Stimulated activated CD4-positive, alpha-beta T cell treated with anti-CD3 and anti-CD28 coated beads, Interleukin-12 subunit alpha, Interleukin-12 subunit beta, amount 100 ng/mL, for 4 hours (primary cell): ENCODE measurements around the gene ACO2.
"Not testable (repeated sequence)": the region's sequence is repeated elsewhere in the genome, so short reads cannot be mapped to it uniquely, and the experiment has no call there.

Experiments
- DNase-seq: peaks from one replicate; pipeline ENCODE4 v3.0.0-alpha.2; 2020

ACO2 gene

DNA sequence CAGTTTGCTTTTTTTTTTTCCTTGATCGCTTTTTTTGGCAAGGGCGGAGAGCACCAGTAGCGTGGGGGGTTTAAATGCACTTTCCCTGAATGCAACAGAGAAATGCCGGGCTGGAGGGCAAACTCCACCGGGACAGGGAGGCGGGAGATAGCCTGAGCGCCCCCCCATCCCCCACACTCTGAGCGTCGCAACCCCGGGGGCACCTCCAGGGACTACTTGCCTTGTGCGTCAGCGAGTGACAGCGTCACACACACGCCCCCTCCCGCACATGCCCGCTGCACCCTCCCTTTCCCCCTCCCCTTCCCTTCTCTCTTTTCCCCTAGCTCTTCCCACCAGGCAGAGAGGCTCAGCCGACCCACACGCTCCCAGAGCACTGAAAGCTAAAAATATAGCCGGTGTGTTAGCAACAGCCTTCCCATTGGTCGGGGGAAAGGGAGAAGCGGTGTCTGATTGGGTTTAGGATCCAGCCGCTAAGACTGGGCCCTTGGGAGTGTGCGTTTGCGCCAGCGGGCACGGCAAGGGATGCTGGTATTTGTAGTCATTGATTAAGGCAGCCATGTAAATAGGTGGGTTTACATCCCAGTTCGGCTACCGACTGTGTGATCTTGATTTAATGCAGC, 20.6 kb upstream of the ACO2 start:
- peak; percentile 79 for DNase-seq

GRCh38 chr22:41458161-41458728, 10.7 kb upstream of the ACO2 start:
- no peak for DNase-seq

GRCh38 chr22:41459431-41459830, 9.5 kb upstream of the ACO2 start:
- no peak for DNase-seq

DNA sequence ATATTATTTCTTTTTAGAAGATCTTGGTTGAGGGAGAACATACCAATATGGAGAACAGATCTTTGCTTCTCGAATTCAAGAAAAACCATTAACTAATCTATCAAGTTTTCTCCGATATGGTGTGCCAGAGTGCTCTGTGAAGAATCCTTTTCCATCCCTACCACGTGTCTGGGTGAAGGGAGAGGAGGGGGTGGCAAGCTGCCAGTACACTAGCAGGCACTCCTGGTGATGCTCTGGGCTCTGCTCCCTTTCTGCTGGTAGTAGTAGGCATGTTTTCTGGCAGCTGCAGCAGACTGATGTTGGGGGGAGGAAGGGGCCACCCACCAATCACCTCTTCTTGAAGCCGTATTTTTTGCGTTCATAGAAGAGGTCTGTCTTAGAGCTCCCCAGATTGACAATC, 8.8 kb upstream of the ACO2 start:
- DNase-seq: not testable (repeated sequence)

- DNase-seq: no peak
Measured at GRCh38 chr22:41461901-41462300, 7.0 kb upstream of the ACO2 start.

DNA sequence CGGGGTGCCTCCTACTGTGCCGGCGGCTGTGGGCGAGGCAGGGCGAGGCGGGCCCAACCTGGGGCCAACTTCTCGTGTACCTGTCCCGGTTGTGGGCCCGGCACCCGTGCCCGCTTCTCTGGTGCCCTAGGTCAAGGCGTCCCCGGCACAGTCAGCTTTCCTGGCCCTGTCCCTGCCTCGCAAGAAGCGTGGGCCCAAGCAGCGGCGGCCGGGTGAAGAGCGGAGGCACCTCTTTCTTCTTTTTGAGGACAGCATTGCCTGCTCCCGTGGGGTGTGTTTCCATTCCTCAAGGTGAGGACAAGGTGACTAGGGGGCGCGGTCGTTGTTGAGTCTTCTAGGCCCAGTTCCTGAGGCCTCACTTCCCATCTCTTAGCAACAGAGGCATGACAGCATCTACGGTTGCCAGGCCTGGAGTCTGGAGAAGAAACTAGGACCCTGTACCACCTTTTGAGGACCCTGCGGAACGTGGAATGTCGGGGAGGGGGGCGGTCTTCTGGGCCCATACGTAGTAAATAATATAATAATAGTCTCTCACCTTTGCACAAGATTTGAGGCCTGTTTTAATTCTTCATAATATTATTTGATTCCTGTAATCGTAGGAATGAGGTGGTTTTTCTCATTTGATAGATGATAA, 418 bp downstream of the ACO2 start:
- no peak for DNase-seq

DNA sequence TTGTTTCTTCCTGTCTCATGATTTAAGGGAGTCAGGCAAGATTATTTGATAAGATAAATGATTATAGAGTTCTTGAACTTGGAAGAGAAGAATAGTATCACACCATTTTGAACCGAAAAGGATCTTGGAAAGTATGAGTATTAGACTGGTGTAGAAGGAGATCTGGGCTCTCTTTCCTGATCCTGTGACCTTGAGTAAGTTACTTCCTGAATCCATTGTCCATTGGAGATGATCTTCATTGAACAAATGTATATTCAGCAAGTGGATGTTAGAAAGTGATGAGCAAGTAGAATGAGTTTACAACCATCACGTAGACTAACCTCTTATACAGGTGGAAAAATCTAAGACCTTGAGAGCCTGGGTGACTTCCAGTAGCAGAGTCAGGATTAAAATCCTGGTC, 2.0 kb downstream of the ACO2 start:
- DNase-seq: no peak

DNA sequence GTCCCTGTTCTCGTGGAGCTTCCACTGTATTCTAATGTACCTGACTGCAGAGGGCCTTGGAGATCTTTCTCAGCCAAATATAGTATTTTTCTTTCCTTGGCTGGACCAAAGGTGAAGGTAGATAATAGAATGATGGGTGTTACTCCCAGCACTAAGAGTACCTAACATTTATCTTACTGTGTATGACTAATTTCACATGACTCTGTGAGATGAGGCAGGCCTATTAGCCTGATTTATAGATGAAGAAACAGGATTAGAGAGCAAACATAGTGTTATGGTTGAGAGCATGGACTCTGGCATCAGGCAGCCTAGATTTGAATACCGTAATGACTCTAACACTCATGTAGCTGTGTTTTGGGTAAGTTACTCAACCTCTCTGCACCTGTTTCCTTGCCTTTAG, 2.7 kb downstream of the ACO2 start:
- no peak for DNase-seq

DNA sequence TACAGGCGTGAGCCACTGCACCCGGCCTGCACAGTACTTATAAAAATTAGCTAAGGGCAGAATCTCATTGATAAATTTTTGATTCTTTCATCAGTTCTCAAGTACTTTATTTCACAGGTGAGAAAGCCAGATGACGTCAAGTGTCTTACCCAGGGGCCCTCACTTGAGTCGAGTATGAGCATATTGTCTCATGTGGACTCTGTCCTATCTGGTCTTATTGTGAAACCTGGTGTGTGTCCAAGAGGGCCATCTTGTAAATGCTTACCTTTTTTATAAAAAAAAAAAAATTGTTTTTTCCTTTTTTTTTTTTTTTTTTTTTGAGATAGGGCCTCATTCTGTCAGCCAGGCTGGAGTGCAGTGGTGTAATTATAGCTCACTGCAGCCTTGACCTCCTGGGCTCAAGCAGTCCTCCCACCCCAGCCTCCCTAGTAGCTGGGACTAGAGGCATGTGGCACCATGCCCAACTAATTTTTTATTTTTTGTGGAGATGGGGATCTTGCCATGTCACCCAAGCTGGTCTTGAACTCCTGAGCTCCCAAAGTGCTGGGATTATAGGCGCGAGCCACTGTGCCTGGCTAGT, 6.0 kb downstream of the ACO2 start:
- no peak for DNase-seq

GRCh38 chr22:41478473-41478872, 9.6 kb downstream of the ACO2 start:
- DNase-seq: no peak

DNA sequence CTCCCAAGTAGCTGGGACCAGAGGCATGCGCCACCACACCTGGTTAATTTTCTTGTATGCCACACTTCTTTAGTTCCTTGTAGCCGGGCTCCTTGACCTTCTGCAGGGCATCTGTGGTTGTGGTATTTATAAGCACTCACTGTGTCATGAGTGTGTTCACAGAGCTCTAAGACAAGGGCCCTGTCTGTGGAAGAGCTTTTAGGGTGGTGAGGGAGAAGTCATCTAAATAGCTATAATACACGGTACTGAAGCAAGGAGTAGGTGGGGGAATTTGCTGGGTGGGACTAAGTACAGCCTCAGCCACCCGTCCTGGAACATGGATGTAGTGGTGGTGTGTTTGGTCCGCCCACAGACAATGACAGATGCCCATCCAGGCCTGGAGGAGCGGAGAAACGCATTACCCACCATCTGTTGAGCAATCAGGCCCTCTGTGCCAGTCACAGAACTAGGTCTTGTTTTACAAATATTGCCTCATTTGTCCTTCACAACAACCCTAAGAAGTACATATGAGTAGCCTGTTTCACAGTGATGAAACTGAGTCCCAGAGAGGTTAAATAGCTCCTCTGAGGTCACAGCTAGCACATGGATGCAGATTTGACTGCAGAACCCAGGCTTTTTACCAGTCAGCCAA, 10.1 kb downstream of the ACO2 start:
- no peak for DNase-seq

GRCh38 chr22:41479671-41480396, 10.9 kb downstream of the ACO2 start:
- no peak for DNase-seq

- no peak for DNase-seq
Measured at GRCh38 chr22:41480397-41480735, 11.4 kb downstream of the ACO2 start.

DNA sequence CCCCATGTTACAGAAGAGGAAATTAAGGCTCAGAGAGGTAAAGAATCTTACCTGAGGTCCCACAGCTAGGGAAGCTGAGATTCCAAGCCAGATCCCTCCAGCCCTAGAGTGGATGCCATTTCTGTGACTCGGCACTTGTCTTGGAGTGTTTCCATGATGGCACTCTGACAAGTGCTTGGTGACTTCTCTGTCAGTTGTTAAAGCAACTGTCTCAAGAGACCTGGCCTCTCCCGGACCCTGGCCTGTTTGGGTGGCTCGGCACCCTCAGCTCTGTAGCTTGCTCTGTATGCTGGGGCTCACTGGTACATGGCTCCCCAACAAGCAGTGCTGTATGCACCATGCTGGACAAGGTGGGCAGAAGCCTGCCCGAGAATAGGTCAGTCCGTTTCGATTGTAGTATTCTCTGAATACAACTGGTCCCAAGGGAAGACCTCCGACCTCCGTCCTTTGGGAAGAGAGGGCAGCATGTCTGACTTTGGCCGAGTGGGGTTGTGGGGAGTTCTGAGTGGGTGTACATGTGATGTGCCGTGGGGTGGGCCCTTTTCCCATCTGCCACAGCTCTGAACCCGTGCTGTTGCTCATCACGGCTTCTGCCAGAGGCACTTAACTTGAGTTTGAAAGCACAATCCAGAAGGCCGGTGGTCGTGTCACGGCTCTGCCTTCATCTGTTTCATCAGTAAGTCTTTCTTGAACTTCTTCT, 12.4 kb downstream of the ACO2 start:
- no peak for DNase-seq

DNA sequence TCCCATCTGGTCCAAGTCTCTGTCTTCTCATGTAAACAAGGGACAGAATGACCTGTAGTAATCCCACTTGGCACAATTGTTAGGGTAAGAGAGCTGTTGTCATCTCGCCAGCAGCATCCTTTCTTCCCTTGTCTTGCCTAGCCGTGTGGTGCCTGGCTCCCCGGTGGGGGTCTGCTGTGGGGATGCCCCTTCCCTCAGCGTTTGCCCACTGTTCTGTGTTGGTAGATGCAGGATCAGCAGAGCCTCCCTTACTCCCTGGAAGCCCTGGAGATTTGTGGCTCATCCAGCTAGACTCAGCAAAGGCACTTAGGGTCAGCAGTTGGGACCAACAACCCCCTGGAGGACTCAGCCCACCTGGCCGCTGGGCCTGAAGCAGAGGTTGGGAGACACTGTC, 13.0 kb downstream of the ACO2 start:
- no peak for DNase-seq

DNA sequence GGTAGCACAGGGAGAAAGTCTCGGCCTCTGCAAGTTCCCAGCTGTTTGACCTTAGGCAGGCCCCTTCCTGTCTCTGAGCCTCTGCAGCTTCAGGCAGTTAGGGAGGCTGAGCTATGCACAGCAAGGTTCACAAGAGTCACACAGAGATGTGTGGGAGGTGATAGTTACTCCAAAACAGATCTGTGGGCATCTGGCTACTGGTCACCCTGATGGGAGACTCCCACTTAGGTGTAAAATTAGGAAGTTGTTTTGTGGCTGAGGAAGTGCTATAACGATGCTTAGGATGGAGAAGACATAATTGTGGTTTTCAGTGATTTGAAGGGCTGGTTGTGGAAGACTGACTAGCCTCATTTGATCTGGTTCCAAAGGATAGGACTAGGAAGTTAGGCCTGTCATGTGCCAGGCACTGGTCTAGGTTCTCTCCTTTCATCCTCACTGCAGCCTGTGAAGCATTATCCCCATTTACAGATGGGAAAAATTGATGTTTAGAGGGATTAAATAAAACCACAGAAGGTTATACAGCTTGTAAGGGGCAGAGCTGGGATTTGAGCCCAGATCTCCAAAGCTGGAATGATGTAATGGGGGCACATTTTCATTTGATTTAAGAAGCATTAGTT, 13.5 kb downstream of the ACO2 start:
- DNase-seq: no peak

DNA sequence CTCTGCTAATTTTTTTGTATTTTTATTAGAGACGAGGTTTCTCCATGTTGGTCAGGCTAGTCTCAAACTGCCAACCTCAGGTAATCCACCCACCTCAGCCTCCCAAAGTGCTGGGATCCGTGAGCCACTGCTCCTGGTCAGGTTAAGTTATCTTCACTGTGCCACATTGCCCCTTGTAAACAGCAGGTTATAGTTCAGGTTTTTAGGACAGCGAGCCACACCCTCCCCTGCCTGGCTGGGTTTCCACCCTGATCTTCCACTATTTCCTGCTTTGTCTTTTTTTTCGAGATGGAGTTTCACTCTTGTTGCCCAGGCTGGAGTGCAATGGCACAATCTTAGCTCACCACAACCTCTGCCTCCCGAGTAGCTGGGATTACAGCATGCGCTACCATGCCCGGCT, 16.1 kb downstream of the ACO2 start:
- DNase-seq: no peak

DNA sequence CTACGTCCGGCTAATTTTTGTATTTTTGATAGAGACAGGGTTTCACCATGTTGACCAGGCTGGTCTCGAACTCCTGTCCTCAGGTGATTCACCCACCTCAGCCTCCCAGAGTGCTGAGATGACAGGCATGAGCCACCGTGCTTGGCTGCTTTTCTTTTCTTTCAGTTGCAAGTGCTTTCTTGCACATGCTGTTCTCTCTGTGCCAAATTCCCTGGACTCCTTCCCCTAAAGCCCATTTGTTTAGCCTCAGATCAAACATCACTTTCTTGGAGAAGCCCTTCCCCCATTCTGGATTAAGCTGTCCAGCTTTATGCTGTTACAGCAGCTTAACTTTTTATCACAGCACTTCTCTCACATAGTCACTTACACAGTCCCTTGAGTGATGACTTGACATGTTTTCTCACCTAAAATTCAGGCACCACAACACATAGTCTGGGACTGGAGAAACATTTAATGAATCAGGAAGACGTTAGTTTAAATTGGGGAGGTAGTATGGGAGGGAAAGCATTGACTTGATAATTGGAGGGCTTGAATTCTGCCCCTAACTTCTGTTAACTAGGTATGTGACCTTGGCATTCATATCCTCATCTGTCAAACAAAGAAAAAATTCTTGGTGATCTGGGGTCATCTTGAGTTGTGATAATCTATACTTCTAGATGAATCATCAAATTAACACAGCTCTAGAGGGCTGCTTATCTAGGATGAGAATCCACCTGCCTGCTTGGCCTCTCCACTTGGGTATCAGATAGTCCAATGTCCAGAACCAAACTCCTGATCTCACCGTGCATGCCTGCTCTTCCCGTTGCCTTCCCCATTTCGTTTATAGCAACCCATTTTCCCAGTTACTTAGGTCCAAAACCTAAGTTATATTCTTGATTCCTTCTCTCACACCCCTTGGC, 18.4 kb downstream of the ACO2 start:
- no peak for DNase-seq

DNA sequence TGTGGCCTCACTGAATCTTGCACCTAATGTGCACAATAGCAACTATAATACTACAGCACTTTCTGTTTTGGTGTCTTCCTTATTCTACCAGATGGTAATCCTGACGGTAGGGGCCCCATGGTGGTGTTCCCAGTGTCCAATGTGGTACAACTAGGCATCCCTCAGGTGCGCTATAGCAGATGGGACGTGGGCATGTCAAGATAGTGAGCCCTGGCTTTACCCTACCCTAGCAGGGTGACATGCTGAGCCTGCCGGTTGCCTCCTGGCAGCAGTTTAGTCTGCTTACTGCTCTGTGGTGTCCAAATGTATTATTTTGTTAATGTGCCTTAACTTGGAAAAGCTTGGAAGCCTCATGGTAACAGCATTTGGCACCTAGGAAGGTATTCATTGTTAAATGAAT, 19.2 kb downstream of the ACO2 start:
- no peak for DNase-seq

GRCh38 chr22:41488596-41489385, 19.9 kb downstream of the ACO2 start:
- DNase-seq: no peak
